ENCODE measurements around the gene PPP1R8. TPM values are rescaled to one million over a fixed set of nuclear protein-coding genes. Genes with fewer than 3 reads are reported as not detected.

Gene PPP1R8
- total and polyA plus RNA-seq, 8 donors, result 0.58 to 40.0 (median 22.3) TPM

DNA sequence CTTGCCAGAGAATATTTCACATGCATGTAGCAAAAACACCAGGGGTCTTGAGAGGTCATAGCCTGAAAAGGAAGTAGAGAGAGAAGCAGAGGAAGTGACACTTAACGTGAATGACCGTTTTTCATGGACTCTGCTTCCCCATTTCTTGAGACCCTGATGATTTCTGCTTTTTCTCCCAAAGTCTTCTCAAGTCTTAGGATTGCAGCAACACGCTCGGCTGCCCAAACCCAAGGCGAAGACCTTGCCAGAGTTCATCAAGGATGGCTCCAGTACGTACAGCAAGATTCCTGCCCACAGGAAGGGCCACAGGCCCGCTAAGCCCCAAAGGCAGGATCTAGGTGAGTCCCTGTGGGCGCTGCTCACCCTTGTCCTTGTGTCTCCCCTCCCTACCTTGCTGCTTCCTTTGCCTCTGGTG lies 54.5 kb downstream of the PPP1R8 start:
- Histone ChIP-seq H3K4me1 (peaks cover 0 to 24% (median 0%) of the 10 kb centered on the region in 4 donors), H3K9me3 (no peaks in the 10 kb centered on the region), H3K4me3 (no peak overlapping the region), H3K27ac (peak overlapping the region in 4 of 5 donors; percentile 46 to 89 (median 64)), H3K36me3 (peaks cover 0 to 71% (median 62%) of the 10 kb centered on the region in 4 donors), H3K27me3 (no peaks in the 10 kb centered on the region)
- peak in 1 of 2 donors; percentile 28 for DNase-seq
- TF ChIP-seq, protein P1, sequence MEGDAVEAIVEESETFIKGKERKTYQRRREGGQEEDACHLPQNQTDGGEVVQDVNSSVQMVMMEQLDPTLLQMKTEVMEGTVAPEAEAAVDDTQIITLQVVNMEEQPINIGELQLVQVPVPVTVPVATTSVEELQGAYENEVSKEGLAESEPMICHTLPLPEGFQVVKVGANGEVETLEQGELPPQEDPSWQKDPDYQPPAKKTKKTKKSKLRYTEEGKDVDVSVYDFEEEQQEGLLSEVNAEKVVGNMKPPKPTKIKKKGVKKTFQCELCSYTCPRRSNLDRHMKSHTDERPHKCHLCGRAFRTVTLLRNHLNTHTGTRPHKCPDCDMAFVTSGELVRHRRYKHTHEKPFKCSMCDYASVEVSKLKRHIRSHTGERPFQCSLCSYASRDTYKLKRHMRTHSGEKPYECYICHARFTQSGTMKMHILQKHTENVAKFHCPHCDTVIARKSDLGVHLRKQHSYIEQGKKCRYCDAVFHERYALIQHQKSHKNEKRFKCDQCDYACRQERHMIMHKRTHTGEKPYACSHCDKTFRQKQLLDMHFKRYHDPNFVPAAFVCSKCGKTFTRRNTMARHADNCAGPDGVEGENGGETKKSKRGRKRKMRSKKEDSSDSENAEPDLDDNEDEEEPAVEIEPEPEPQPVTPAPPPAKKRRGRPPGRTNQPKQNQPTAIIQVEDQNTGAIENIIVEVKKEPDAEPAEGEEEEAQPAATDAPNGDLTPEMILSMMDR (IDR thresholded peaks at IDR 0.05), result no peak
- peak in 1 of 3 donors; percentile 5 for TF ChIP-seq POLR2AphosphoS5 (IDR thresholded peaks at IDR 0.05)
- no peak for TF ChIP-seq EP300 (IDR thresholded peaks at IDR 0.05)
- intact Hi-C loops (cut with DNase I; ENCODE audit: low total_unique reads), result no loop called here
- 84 to 90% (median 87%) methylated on average over 8 of the region's 8 CpGs for WGBS, 5 donors

DNA sequence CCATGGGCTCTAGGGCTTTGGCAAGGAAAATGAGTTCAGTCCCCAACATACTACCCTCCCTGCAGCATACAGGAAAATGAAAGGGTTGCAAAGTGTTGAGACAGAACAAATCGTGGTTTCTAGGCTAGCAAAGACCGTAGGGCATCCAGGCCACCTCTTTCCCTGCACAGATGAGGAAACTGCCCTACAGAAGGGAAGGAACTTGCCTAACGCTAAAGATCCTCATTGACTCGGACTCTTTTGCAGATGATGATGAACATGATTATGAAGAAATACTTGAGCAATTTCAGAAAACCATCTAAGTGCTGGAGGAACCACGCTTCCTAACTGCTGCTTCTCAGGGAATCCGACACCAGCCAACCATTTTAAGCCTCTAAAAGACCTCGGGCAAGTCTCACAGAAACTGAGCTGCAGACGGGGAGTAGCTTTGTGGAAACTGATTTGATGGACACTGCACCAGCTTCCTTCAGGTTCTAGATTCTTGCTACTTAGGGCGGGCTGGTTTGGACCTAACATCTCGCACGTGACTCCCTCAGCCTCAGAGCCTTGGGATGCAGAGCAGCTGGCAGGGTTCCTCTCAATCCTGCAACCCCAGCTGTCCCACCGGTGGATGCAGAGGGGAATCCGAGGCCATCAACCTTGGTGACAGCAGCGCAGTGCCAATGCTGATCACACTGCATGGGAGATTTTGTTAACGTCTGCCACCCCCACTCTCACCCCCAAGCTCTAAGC lies 55.2 kb downstream of the PPP1R8 start:
- TF ChIP-seq POLR2A (IDR thresholded peaks at IDR 0.05) (no peak), POLR2AphosphoS5 (IDR thresholded peaks at IDR 0.05) (peak in 1 of 3 donors; percentile 20)
- TF ChIP-seq, protein P1 (IDR thresholded peaks at IDR 0.05), result no peak
- intact Hi-C loops (cut with DNase I; ENCODE audit: low total_unique reads), result no loop called here
- no peak for DNase-seq
- Histone ChIP-seq H3K27me3 (no peaks in the 10 kb centered on the region), H3K9me3 (no peaks in the 10 kb centered on the region), H3K27ac (peak overlapping the region in 4 of 5 donors; percentile 46 to 89 (median 64)), H3K36me3 (peaks cover 6 to 78% (median 66%) of the 10 kb centered on the region in 4 donors), H3K4me3 (peak overlapping the region in 1 of 4 donors; percentile 5), H3K4me1 (peaks cover 0 to 28% (median 0%) of the 10 kb centered on the region in 4 donors)
- WGBS, 5 donors, result 84 to 90% (median 86%) methylated on average over 12 to 15 of the region's 15 CpGs

DNA sequence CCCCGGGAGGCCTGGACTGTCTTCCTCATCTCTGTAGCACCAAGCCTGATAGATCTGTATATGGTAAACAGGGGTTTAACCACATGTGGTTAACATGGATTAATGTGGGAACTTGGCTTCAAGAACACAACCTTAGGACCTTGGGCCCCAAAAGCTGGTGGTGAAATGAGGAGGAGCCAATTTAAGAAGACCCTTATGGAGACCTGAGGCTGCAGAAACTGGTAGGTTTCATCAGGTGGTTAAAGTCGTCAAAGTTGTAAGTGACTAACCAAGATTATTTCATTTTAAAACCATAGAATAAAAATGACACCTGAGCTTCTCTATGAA lies 55.7 kb downstream of the PPP1R8 start:
- intact Hi-C loops (cut with DNase I; ENCODE audit: low total_unique reads), result no loop called here
- Histone ChIP-seq H3K4me1 (peaks cover 0 to 28% (median 0%) of the 10 kb centered on the region in 4 donors), H3K9me3 (no peaks in the 10 kb centered on the region), H3K27ac (peak overlapping the region in 4 of 5 donors; percentile 35 to 89 (median 58)), H3K36me3 (peaks cover 10 to 83% (median 69%) of the 10 kb centered on the region in 4 donors), H3K27me3 (no peaks in the 10 kb centered on the region), H3K4me3 (peak overlapping the region in 1 of 4 donors; percentile 5)
- DNase-seq, result no peak
- WGBS, 5 donors, result 63 to 86% (median 81%) methylated on average over 2 of the region's 2 CpGs
- TF ChIP-seq, protein P1 (IDR thresholded peaks at IDR 0.05), result no peak
- TF ChIP-seq POLR2A (IDR thresholded peaks at IDR 0.05) (no peak), EP300 (IDR thresholded peaks at IDR 0.05) (no peak), POLR2AphosphoS5 (IDR thresholded peaks at IDR 0.05) (no peak)

DNA sequence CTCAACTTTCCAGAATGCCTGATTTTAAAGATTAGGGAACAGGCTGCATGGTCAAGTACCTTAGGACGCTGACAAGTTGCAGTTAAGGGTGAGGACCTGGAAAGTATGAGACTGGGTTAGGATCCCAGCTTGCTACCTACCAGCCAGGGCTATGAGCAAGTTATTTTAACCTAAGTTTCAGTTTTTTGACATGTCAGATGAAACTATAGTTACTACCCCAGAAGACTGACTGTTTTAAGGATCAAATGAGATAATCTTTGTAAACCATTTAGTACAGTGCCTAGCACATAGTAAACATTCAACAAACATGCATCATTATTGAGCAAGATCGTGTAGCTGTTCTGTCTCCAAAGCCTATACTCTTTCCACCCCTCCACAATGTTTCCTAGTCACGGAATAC lies 56.2 kb downstream of the PPP1R8 start:
- Histone ChIP-seq H3K27me3 (no peaks in the 10 kb centered on the region), H3K36me3 (peaks cover 13 to 88% (median 71%) of the 10 kb centered on the region in 4 donors), H3K27ac (peak overlapping the region in 4 of 5 donors; percentile 37 to 89 (median 61)), H3K4me3 (peak overlapping the region in 1 of 4 donors; percentile 5), H3K9me3 (no peaks in the 10 kb centered on the region), H3K4me1 (peaks cover 0 to 28% (median 0%) of the 10 kb centered on the region in 4 donors)
- intact Hi-C loops (cut with DNase I; ENCODE audit: low total_unique reads), result no loop called here
- DNase-seq, result no peak
- WGBS, 5 donors, result 72 to 81% (median 78%) methylated on average over 3 of the region's 3 CpGs
- TF ChIP-seq EP300 (IDR thresholded peaks at IDR 0.05), result no peak
- no peak for TF ChIP-seq POLR2A (IDR thresholded peaks at IDR 0.05)
- TF ChIP-seq POLR2AphosphoS5 (IDR thresholded peaks at IDR 0.05), result no peak
- TF ChIP-seq, protein P1 (IDR thresholded peaks at IDR 0.05), result no peak

Measured in stomach (tissue), 9 donors.